Hepatocyte (in vitro differentiated cells): ENCODE results near the gene CMTM8. TPM values are rescaled to one million over a fixed set of nuclear protein-coding genes. Genes with fewer than 3 reads are reported as not detected.

Experiments
- DNase-seq: peaks from one replicate; pipeline ENCODE4 v3.0.0-alpha.2; 2016; ENCODE audit warnings: low spot score
- H2AFZ ChIP-seq: fragments of 200-600 bp; sonication (generic); 2 replicates; pipeline ENCODE4 v1.6.0; 2016; ENCODE audit warnings: antibody characterized with exemption, mild to moderate bottlenecking
- H3K27ac ChIP-seq: fragments of 200-600 bp; sonication (generic); 2 replicates; pipeline ENCODE4 v1.5.1; 2016; ENCODE audit warnings: mild to moderate bottlenecking
- H3K27me3 ChIP-seq: fragments of 200-600 bp; sonication (generic); 2 replicates; pipeline ENCODE4 v1.6.1; 2016
- H3K36me3 ChIP-seq: fragments of 200-600 bp; sonication (generic); replicated peaks from 2 replicates; pipeline ENCODE4 v1.5.1; 2016; ENCODE audit warnings: low read depth; ENCODE audit not compliant: insufficient read depth
- H3K4me1 ChIP-seq: fragments of 200-600 bp; sonication (generic); 2 replicates; pipeline ENCODE4 v1.5.1; 2016; ENCODE audit warnings: mild to moderate bottlenecking, moderate library complexity; ENCODE audit not compliant: insufficient read depth
- H3K4me2 ChIP-seq: fragments of 200-600 bp; sonication (generic); 2 replicates; pipeline ENCODE4 v1.6.0; 2016
- H3K4me3 ChIP-seq: fragments of 200-600 bp; sonication (generic); 2 replicates; pipeline ENCODE4 v1.5.1; 2016; ENCODE audit warnings: mild to moderate bottlenecking
- H3K79me2 ChIP-seq: fragments of 200-600 bp; sonication (generic); 2 replicates; pipeline ENCODE4 v1.6.0; 2017; ENCODE audit warnings: mild to moderate bottlenecking
- H3K9me2 ChIP-seq: fragments of 200-600 bp; sonication (generic); replicated peaks from 2 replicates; pipeline ENCODE4 v1.6.0; 2017; ENCODE audit warnings: mild to moderate bottlenecking; ENCODE audit not compliant: insufficient read depth
- H3K9me3 ChIP-seq: fragments of 200-600 bp; sonication (generic); 2 replicates; pipeline ENCODE4 v1.5.1; 2016; ENCODE audit warnings: low read depth, mild to moderate bottlenecking
- H4K20me1 ChIP-seq: fragments of 200-600 bp; sonication (generic); 2 replicates; pipeline ENCODE4 v1.6.0; 2016; ENCODE audit warnings: mild to moderate bottlenecking; ENCODE audit not compliant: insufficient read depth, poor library complexity, severe bottlenecking
- CTCF ChIP-seq: fragments of 200-600 bp; sonication (generic); IDR thresholded peaks from 2 replicates; pipeline ENCODE4 v1.5.1; 2016; ENCODE audit warnings: antibody characterized with exemption, mild to moderate bottlenecking; ENCODE audit not compliant: poor library complexity
- EZH2 ChIP-seq: fragments of 200-600 bp; sonication (generic); IDR thresholded peaks from 2 replicates; pipeline ENCODE4 v1.6.1; 2016; ENCODE audit warnings: antibody characterized with exemption, mild to moderate bottlenecking, borderline replicate concordance
- EZH2phosphoT487 ChIP-seq: fragments of 200-600 bp; sonication (generic); IDR thresholded peaks from one replicate; pipeline ENCODE4 v1.6.1; 2018; ENCODE audit warnings: antibody characterized with exemption, mild to moderate bottlenecking, low read depth, moderate library complexity; ENCODE audit not compliant: unreplicated experiment, severe bottlenecking
- WGBS: methylation state at CpG from one replicate; pipeline ENCODE4 v1.1.6; 2016; ENCODE audit warnings: low lambda C conversion rate; ENCODE audit errors: missing lambda C conversion rate; 5-methylcytosine and 5-hydroxymethylcytosine counted together
- polyA plus RNA-seq: library from polyadenylated mRNA; unstranded; fragments of >200 nt; fragmentation: Nextera tagmentation; extraction: Ambion mirVana; gene quantifications from 2 replicates; pipeline ENCODE4 v1.2.1, GENCODE V29; 2016
- total RNA-seq: library from RNA; depleted of rRNA; stranded (reverse); fragments of >200 nt; gene quantifications from 2 replicates; pipeline ENCODE4 v1.2.3, GENCODE V29; 2014

The CMTM8 gene
- total and polyA plus RNA-seq, 2 experiments from 2014 or later: 20.7 to 34.1 TPM

- Histone ChIP-seq H3K9me3 (no peaks in the 10 kb centered on the region), H4K20me1 (no peaks in the 10 kb centered on the region), H3K27ac (no peak overlapping the region), H3K4me1 (peaks cover 18% of the 10 kb centered on the region), H3K27me3 (no peaks in the 10 kb centered on the region), H2AFZ (no peak overlapping the region), H3K4me3 (no peak overlapping the region), H3K4me2 (no peak overlapping the region), H3K9me2 (no peaks in the 10 kb centered on the region), H3K79me2 (peaks cover 3% of the 10 kb centered on the region), H3K36me3 (no peaks in the 10 kb centered on the region)
- 67% methylated on average over 4 of the region's 4 CpGs for WGBS
- TF ChIP-seq CTCF (peak; percentile 16), EZH2phosphoT487 (no peak), EZH2 (no peak)
- no peak for DNase-seq
Observed at GRCh38 chr3:32334675-32335074, 96.2 kb downstream of the CMTM8 start.

GRCh38 chr3:32335365-32336112 lies 97.1 kb downstream of the CMTM8 start:
- H3K9me2 ChIP-seq: no peaks in the 10 kb centered on the region
- H4K20me1 ChIP-seq: no peaks in the 10 kb centered on the region
- no peaks in the 10 kb centered on the region for H3K9me3 ChIP-seq
- DNase-seq: no peak
- H3K36me3 ChIP-seq: no peaks in the 10 kb centered on the region
- H3K27ac ChIP-seq: no peak overlapping the region
- no peak overlapping the region for H2AFZ ChIP-seq
- TF ChIP-seq CTCF: no peak
- no peak for TF ChIP-seq EZH2
- no peak for TF ChIP-seq EZH2phosphoT487
- 78% methylated on average over 12 of the region's 13 CpGs for WGBS
- no peak overlapping the region for H3K4me2 ChIP-seq
- H3K4me3 ChIP-seq: no peak overlapping the region
- H3K4me1 ChIP-seq: peaks cover 20% of the 10 kb centered on the region
- peaks cover 3% of the 10 kb centered on the region for H3K79me2 ChIP-seq
- H3K27me3 ChIP-seq: no peaks in the 10 kb centered on the region

GRCh38 chr3:32336113-32336498 lies 97.6 kb downstream of the CMTM8 start:
- Histone ChIP-seq H2AFZ (no peak overlapping the region), H3K36me3 (no peaks in the 10 kb centered on the region), H4K20me1 (no peaks in the 10 kb centered on the region), H3K4me3 (no peak overlapping the region), H3K9me3 (no peaks in the 10 kb centered on the region), H3K27ac (no peak overlapping the region), H3K79me2 (peaks cover 3% of the 10 kb centered on the region), H3K4me1 (peaks cover 20% of the 10 kb centered on the region), H3K27me3 (no peaks in the 10 kb centered on the region), H3K9me2 (no peaks in the 10 kb centered on the region), H3K4me2 (no peak overlapping the region)
- 23% methylated on average over 2 of the region's 2 CpGs for WGBS
- DNase-seq: no peak
- TF ChIP-seq CTCF (no peak), EZH2 (no peak), EZH2phosphoT487 (no peak)
